Activated CD8-positive, alpha-beta memory T cell treated with anti-CD3 and anti-CD28 coated beads, Interleukin-2, amount 50 U/mL, for 24 hours (primary cell): Measurements from ENCODE around the gene PGBD1.

Experiments used
- DNase-seq: peaks from one replicate; pipeline ENCODE4 v3.0.0-alpha.2; 2020; ENCODE audit errors: extremely low read depth

The PGBD1 gene

DNA sequence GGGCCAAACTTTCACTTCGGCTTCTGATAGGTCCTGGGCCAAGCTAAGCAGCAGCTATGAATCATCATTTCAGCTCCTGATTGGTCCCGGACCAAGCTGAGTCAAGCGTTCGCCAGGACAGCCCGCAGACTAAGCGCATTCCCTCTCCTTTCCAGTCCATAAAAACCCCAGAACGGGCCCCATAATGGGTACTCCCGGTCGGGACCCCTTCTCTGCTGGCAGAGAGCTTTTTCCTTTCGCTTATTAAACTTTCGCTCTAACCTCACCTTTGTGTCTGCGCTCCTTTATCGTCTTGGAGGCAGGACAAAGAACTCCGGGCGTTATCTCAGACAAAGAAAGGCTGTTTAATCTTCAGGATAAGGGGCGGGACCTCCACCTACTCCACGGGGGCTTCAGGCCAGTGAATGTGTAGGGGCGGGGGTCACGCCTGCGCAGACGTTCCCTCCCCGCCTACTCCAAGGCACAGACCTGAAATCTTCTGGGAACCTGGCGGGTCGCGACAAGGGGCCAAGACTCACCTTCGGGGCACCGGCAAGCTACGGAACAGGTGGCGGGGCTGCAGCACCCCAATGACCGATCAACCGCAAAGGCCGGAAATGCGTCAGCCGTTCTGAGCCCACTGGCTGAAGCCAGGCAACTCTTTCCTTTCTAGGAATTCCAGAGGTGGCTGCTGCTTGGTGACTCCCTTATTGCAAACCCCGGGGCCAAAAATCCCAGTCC, 54.4 kb downstream of the PGBD1 start, which contains the start of gene ZSCAN31:
Gene ZSCAN31, minus strand, starts transcription at position 585 of the 720 bp plus-strand sequence. CDS start 6,465 bp downstream, outside the sequence.
- peak; percentile 67 for DNase-seq

- no peak for DNase-seq
Measured at GRCh38 chr6:28336284-28337120, 55.1 kb downstream of the PGBD1 start.

GRCh38 chr6:28337121-28337520, 55.7 kb downstream of the PGBD1 start:
- no peak for DNase-seq

GRCh38 chr6:28340310-28341095, 59.1 kb downstream of the PGBD1 start:
- no peak for DNase-seq

GRCh38 chr6:28343898-28344677, 62.7 kb downstream of the PGBD1 start:
- no peak for DNase-seq

GRCh38 chr6:28345201-28345600, 63.8 kb downstream of the PGBD1 start:
- DNase-seq = no peak

DNA sequence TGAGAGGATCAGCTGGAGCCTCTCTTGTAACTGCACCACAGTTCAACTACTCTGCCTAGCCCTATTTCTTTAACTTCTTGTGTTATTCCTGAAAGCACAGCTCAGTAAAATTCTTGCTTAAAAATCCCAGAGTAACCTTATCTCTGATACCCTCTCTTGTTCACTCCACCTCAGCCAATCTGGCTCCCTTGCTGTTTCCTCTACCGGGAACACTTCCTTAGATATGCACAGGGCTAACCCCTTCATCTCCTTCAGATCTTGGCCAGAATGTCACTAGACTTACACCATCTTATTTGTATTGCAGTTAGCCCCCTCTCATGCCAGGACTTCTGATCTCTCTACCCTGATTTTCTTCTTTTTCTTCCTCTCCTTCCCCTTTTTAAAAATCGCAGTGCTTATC, 65.7 kb downstream of the PGBD1 start:
- DNase-seq = no peak

DNA sequence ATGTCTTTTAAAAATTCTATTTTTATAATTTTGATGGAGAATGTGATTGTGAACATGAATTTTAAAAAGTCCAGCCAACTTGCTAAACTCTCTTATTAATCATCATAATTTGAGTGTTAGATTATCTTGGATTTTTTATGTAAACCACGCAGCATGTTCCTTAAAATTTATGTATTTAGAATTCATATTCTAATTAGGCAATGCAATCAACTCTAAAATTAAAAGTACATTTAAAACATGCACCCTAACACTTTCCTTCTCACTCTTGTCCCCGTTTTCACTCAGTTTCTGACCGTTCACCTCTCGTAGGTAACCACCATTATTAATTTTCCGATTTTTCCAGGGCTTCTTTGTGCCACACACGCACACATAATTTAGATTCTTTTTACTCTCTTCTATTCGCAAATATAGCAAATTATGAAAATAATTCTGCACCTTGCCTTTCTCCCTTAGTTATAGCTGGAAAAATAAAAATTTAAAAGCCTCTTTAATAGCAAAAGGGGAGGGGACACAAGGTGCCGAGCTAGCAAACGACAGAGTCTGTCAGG, 68.0 kb downstream of the PGBD1 start:
- no peak for DNase-seq

GRCh38 chr6:28349892-28350737, 68.7 kb downstream of the PGBD1 start, which contains the start of gene ZKSCAN3:
TSS of gene ZKSCAN3 (plus strand) at chr6:28349947. CDS start at chr6:28359587, 9,640 bp downstream.
- peak; percentile 73 for DNase-seq

DNA sequence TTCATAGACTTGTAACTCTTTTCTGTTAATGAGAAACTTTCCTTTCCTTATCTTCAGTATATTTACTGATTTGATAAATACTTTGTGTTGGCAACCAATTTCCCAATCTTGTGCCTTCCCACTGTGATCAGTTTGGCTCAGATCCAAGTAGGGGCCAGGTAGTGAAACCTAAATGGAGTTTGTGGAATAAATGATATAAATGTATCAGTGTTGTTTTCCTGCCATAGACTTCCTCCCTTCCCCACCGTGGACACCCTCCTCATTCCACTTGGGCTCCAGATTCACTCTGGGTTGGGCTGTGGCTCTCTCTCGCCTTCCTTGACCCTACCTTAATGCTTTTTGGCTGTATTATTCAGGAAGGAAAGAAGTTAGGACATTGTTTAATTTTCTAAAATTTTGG, 69.7 kb downstream of the PGBD1 start:
- DNase-seq = no peak

GRCh38 chr6:28351493-28351925, 70.1 kb downstream of the PGBD1 start:
- no peak for DNase-seq
